Activated CD4-positive, alpha-beta T cell treated with anti-CD3 and anti-CD28 coated beads, Interleukin-2, amount 50 U/mL, for 1 hour (primary cell): ENCODE results near the gene VPS35L.
A peak's percentile ranks its signal among the peaks of the same experiment; 100 is the strongest.

Experiments
- DNase-seq: peaks from one replicate; pipeline ENCODE4 v3.0.0-alpha.2; 2020

Gene VPS35L, protein sequence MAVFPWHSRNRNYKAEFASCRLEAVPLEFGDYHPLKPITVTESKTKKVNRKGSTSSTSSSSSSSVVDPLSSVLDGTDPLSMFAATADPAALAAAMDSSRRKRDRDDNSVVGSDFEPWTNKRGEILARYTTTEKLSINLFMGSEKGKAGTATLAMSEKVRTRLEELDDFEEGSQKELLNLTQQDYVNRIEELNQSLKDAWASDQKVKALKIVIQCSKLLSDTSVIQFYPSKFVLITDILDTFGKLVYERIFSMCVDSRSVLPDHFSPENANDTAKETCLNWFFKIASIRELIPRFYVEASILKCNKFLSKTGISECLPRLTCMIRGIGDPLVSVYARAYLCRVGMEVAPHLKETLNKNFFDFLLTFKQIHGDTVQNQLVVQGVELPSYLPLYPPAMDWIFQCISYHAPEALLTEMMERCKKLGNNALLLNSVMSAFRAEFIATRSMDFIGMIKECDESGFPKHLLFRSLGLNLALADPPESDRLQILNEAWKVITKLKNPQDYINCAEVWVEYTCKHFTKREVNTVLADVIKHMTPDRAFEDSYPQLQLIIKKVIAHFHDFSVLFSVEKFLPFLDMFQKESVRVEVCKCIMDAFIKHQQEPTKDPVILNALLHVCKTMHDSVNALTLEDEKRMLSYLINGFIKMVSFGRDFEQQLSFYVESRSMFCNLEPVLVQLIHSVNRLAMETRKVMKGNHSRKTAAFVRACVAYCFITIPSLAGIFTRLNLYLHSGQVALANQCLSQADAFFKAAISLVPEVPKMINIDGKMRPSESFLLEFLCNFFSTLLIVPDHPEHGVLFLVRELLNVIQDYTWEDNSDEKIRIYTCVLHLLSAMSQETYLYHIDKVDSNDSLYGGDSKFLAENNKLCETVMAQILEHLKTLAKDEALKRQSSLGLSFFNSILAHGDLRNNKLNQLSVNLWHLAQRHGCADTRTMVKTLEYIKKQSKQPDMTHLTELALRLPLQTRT

DNA sequence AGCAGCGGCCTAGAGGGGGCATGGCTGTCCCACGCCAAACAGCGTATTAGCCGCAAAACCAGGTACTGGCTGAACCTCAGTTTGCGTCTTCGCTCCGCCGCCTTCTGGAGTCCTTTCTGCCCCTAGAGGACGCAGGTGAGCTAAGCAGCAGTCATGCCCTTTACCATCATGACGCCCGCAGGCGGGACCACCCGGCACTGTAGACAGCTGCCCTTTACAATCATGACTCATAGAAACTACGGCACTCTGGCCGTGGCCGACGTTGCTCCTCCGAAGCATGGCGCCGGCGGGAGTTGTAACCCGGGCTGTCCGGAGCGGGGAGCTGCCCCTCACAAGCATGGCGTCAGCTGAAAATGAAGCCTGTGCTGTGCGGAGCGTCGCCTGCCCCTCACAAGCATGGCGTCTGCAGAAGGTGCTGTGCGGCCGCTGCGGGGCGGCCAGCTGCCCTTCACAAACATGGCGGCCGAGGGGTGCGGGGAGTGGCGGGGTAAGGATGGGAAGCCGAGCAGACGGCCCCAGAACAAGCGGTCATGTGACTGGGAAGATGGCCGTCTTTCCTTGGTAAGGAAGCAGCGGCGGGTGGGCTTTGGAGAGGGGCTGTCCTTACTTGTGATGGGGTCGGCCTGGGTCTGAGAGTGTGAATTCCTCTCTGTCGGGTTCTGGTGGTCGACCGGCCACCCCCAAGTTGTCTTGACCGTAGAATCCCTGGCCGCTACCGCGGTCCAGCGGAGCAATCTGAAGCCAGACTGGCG is at the start of gene VPS35L:
Gene VPS35L, plus strand, starts transcription at position 518 of the 752 bp plus-strand sequence. Its CDS starts 27 bp downstream, at position 545.
- DNase-seq, result peak; percentile 97

DNA sequence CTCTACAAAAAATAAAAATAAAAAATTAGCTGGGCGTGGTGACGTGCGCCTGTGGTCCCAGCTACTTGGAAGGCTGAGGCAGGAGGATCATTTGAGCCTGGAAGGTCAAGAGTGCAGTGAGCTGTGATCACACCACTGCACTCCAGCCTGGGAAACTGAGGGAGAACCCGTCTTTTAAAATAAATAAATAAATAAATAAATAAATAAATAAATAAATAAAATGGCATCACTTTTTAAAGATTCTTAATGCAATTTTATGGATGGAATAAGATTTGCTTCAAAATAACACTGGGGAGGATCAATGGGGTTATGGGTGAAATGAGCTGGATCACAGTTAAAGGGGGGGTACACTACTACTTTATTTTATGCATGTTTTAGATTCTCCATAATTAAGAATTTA is 48.5 kb upstream of the VPS35L start:
- DNase-seq, result no peak

DNA sequence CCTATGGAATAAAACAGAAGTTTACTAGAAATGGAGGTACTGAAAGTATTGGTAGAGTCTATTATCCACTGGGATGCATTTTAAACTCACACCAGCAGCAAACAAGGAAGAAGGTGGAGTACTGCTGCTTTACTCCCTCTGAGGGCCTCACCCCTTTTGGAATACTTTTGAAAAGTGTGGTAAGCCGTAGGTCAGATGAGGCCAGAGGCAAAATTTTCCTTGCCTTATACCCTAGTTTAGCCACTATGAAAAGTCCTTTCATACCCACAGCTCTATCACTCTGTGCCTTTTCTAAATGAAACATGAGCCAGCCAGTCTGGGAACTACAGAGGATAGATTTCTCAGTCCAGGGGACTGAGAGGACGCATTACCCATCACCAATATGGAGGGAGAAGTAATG is 47.6 kb upstream of the VPS35L start:
- no peak for DNase-seq

DNA sequence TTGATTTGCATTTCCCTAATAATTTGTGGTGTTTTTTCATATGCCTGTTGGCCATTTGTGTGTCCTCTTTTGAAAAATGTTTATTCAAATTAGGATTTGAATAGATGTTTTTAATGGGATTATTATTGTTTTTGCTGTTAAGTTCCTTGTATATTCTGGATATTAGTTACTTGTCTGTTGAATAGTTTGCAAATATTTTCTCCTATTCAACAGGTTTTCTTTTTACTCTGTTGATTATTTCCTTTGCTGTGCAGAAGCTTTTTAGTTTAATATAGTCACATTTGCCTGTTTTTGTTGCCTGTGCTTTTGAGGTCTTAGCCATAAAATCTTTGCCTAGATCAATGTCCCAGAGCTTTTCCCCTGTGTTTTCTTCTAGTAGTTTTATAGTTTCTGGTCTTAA is 43.2 kb upstream of the VPS35L start:
- DNase-seq, result no peak

DNA sequence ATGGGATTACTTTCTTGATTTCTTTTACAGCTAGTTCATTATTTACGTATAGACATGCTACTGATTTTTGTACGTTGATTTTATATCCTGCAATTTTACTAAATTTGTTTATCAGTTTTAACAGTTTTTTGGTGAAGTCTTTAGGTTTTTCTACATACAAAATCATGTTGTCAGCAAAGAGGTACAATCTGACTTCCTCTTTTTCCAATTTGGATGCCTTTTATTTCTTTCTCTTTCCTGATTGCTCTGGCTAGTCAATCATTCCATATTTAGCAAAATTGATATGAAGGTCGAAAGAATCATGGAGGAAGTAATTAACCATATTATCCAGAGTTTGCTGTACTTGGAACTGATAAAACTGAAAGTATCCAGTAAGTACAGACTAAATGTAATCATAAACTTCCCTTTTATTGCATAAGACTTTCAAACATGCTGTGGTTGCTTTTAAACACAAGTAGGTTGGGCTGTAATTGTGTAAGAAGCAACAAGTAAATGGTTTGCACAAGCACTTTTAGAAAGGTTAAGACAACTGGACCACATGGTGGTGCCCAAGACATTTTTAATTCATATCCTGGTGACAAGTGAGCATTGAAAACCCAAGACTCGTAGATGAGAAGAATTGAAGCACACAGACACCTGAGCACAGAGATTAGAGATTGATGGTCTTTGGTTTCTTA is 42.0 kb upstream of the VPS35L start:
- DNase-seq, result no peak

DNA sequence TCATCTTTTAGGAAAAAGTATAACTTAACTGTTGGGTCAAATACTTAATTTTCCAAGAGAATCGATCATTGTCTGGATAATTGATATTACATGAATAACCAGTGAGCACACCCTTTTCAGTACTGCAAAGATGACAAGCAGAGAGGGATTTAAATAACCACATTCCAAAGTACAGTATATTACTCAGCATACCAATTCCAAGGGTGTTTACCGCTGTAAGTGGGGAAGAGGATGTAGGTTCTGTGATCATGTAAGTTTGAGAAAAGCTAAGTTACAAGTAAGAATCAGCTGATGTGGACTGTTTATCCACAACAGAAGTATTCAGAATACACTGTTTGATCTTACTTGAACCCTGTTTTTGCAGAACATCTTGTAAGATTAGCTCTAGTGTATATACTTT is 39.7 kb upstream of the VPS35L start:
- DNase-seq, result no peak

DNA sequence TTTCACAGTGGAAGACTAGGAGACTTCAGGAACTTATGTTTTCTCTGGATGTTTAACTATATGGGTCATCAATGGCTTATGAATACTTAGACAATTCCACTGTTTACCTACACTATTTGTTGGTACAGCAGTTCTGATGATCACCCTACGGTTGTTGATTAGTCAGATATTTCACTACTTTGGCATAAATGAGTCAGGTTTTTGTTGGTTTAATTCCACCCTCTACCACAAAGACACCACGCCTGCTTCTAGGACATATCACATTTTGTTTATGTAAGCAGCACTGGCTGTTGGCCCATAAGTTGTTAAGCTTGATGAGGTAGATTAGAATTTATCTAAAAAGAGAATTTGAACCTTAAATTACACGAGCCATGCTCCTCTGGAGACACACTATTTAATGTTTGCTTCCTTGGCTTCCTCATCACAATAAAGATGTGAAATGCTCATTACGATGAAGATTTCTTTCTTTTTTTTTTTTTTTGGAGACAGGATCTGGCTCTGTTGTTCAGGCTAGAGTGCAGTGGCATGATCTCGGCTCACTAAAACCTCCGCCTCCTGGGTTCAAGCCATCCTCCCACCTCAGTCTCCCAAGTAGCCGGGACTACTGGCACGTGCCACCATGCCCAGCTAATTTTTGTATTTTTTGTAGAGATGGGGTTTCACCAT is 37.9 kb upstream of the VPS35L start:
- DNase-seq, result no peak

DNA sequence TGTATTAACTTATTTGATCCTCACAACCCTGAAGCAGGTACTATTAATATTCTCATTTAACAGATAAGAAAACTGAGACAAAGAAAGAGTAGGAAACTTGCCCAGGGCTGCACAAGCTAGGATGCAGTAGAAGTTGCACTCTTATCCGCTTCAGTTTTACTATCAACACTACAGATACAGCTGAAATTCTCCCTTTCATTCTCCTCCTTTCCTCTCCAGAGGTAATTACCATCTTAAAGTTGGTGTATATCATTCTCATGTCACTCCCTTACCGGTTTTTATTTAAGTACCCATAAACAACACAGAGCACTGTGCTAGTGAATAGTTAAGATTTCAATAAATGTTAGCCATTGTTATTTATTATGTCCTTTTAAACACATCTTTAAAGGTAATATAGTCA is 37.1 kb upstream of the VPS35L start:
- DNase-seq, result no peak

DNA sequence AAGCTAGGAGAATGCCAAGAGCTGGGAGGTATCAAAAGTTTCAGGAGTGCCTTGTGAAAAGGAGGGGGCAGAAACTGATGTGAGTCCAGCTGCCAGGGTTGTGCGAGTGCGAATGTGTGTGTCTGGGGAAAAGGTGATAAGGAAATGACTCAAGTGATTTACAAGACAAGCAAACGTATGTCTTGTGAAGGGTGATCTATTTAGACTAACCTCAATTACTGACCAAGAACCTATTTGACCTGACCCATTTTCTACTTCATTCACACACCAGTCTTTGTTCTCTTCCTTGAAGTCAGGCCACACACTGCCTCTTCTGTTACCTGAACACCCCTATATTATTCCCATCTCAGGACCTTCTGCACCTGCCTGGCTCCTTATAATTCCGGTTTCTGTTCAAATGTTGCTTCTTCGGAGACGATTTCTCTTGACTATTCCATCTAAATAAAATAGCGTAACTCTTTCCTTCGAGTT is 34.6 kb upstream of the VPS35L start:
- no peak for DNase-seq

DNA sequence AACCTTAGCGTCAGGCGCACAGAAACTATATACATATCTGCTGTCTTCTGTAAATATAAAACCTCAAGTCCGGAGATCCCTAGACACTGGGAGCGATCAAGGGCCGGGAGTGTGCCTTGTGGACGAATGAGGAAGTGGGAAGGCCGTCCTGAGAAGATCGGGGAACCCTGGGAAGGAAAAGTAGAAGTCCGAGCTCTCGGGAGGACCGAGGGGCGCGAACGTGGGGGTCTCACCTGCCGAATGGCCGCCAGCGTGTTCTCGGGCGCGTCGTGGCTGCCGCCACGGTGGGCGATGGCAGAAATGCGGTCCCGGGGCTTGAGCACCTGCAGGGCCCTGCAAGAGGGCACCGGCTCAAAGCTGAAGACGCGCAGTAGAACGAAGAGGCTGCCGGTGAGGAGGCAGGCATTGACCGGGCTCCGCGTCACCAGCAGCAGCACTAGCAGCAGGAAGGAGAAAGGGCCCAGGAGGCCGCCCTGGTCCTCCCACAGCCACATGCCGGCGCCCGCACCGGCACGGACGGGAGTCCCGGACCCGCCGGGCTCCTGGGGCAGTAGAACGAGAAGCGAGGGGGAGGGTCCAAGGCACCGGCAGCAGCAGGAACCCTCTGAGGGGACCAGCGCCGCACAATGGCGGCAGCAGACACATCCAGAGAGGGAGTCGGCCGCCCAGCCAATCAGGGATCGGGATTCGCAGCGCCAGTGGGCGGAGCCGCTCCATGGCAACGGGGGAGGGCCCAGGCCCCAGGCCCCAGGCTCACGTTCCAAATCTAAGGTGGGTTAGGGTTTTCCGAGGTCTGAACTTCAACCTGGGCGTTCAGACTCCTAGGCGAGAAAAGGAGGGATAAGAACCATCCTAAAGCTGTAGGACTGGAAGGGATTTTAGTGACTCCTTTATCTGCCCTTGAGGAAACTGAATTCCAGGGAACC is 33.8 kb upstream of the VPS35L start, which contains the start of gene GDE1:
Gene GDE1, minus strand, starts transcription at position 628 of the 926 bp plus-strand sequence. Its CDS starts 134 bp downstream, at position 494.
- peak; percentile 94 for DNase-seq

DNA sequence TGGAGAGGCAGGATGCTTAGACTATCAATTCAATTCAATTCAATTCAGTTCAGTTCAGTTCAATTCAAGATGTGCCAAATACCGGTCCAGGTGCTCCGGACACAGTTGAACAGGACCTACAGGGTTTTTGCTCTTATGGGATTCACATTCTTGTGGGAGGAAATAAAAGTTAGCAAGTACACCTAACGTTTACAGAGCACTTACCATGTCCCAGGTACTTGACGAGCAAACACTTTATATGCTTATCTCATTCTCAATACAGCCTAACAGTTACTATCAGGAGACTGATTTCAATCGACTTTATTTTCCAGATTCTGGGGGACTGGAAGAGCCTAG is 33.1 kb upstream of the VPS35L start:
- no peak for DNase-seq

DNA sequence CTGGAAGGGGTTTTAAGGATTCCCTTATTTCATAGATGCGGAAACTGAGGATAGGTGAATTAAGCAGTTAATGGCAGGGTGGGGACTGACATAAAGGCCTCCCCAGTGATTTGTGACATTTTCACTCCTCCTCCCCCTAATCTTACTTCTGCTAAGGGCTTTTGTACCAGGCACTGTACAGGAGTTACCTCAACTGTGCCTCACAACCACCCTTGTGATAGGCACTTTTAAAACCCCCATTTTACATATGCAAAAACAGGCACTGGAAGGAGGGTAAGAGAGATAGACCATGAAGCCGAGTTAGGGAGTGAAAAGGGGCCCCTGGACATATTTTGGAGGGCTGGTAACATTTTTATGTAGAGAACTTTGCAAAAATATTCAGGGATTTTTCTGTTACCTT is 32.7 kb upstream of the VPS35L start:
- DNase-seq, result no peak

DNA sequence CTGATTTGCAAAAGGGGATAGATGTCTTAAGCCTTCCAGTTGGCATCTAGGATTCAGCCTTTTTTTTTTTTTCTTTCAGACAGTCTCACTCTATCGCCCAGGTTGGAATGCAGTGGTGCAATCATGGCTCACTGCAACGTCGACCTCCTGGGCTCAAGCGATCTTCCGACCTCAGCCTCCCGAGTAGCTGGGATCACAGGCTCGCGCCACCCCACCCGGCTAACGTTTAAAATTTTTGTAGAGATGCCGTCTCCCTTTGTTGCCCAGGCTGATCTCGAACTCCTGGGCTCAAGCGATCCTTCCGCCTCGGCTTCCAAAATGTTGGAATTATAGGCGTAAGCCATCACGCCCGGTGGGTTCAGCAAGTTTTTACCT is 32.3 kb upstream of the VPS35L start:
- DNase-seq, result no peak

DNA sequence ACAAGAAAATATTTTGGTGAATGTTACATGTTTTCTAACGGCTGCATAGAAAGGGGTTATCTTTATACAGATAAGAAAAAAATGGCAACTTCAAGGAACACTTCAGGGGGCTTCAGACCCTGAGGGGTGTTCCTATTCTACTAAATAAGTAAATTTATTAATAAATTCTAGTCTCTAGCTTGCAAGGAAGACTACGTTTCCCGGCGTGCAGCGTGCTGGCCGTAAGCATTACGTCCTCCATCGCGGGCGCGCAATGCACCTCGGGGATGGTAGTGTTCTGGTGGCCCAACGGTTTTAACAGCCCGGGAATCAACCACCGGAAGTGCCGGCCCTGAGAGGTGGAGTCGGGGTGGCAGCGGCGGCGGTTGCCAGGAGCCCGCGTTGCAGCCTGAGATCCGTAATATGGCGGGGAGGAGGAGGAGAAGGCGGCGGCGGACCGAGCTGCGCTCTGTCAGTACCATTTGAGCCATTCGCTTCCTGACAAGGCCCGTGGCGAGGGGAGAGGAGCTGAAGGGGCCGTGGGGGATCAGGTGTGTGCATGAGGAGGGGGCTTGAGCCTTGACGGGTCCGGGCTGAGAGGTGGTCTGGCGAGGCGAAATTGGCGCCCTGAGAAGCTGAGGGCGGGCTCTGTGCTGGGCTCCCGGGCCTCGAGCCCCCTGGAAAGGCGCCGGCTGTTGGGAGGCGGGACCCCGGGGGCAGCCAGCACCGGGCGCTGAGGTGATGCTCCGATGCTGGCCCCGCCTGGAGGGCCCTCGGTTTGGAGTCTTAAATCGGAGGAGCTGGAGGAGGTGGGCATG is 31.7 kb upstream of the VPS35L start, which contains the start of gene CCP110:
Gene CCP110, plus strand, starts transcription at position 384 of the 797 bp plus-strand sequence. CDS start 3,940 bp downstream, outside the sequence.
- DNase-seq, result peak; percentile 93

DNA sequence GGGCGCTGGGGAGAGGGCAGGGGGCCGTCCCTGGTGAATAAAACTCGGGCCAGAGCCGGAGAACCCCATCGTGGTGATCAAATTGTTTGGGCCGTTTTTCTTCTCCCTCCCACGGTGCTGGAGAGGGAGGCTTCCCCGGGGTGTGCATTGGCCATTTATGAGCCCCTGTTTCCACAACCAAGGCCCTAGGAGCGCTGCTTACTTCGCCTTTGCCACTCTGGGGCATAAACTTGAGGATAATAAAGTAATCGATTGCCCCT is 31.2 kb upstream of the VPS35L start:
- DNase-seq, result no peak

DNA sequence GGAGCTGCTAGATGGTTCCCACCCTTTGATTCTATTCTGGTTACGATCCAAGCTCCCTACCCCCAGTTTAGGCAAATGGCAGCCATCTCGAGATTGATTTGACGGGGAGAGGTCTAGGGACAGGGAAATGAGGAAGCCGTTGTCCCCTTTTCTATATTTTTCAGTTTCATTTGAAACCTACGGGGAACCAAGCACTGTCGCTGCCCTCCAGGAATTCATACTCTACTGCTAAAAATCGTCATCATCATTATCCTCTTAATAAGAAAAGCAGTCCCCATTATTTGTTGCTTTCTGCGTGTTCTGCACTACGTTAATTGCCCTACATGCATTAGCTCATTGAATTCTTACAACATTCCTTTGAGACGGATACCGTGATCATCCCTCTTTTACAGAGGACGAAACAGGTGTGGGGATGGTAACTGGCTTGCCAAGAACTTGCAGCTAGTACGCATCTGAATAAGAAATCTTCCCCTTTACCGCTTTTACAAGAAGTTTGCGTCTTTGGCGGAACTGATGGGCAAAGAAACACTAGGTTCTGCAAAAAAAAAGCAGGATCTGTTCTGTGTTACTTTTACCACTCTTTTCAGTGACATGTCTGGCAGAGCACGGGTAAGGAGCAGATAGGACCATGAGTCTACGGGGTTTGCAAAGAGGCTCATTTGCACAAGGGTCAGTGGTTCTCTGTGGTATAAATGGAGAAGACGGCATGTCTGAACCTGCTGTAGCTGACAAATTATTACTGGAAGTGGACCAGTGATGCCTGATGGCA is 30.7 kb upstream of the VPS35L start:
- no peak for DNase-seq

DNA sequence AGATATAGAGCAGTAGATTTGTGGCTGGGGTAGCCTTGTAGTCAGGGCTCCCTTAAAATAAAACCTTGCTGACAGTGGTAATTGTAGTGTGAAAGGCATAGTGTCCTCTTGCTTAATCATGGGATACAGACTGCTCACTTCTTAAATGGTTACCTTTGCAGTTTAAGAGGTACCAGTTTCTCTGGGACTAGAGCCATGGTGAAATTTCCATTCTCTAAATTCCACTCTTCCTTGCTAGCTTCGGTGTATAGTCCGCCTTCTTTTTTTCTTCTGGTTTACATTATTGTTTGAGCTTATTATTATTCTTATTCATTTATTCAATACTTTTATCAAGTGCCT is 30.1 kb upstream of the VPS35L start:
- no peak for DNase-seq

DNA sequence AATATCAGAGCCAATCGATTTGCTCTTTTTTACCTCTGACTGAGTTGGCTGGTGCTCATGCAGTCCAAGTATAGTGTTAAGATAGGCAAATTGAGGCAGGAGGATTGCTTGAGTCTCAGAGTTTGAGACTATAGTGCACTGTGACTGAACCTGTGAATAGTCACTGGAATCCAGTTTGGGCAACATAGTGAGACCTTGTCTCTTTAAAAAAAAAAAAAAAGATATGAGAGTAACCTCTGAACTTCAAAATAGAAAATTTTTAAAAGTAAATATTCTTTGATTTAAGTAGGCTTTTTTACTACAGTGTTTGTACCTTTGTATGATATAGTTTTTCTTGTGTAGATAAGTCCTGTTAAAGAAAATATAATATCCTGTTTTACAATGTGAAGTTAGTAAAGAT is 28.3 kb upstream of the VPS35L start:
- DNase-seq, result no peak

DNA sequence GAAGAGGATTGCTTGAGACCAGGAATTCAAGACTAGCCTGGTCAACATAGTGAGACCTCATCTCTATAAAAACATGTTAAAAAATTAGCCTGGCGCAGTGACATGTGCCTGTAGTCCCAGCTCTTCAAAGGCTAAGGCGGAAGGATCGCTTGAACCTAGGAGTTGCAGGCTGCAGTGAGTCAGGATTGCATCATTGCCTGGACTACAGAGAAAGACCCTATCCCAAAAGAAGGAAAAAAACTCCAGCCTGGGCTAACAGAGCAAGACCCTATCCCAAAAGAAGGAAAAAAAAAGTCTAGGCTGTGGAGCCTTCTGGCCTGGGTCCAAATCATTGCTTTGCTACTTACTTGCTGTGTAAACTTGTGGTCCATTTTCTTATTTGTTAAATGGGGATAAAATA is 26.8 kb upstream of the VPS35L start:
- DNase-seq, result no peak
